Liver (tissue), 3 donors: Measurements from ENCODE around the gene RNF168.
"Not testable (repeated sequence)": the region's sequence is repeated elsewhere in the genome, so short reads cannot be mapped to it uniquely, and the experiment has no call there.

Experiments
- TAF1 ChIP-seq: conservative IDR thresholded peaks from 2 replicates; pipeline ENCODE4 v1.6.1; 2016; ENCODE audit warnings: antibody characterized with exemption, mild to moderate bottlenecking
- TF ChIP-seq, protein P1 (sequence below): fragments of 150-350 bp; IDR thresholded peaks from 2 replicates; pipeline ENCODE4 v1.5.1; 2017; ENCODE audit warnings: improper control_type of control experiment, low read depth, low read length; ENCODE audit not compliant: missing input control
- donor health status: healthy.
- donor health status: healthy.

DNA sequence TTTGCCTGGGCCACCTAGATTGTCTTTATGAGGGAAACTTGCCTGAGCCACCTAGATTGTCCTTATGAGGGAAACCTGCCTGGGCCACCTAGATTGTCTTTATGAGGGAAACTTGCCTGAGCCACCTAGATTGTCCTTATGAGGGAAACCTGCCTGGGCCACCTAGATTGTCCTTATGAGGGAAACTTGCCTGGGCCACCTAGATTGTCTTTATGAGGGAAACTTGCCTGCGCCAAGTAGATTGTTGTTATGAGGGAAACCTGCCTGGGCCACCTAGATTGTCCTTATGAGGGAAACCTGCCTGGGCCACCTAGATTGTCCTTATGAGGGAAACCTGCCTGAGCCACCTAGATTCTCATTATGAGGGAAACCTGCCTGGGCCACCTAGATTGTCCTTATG is 7.5 kb upstream of the RNF168 start:
- TF ChIP-seq, protein P1, sequence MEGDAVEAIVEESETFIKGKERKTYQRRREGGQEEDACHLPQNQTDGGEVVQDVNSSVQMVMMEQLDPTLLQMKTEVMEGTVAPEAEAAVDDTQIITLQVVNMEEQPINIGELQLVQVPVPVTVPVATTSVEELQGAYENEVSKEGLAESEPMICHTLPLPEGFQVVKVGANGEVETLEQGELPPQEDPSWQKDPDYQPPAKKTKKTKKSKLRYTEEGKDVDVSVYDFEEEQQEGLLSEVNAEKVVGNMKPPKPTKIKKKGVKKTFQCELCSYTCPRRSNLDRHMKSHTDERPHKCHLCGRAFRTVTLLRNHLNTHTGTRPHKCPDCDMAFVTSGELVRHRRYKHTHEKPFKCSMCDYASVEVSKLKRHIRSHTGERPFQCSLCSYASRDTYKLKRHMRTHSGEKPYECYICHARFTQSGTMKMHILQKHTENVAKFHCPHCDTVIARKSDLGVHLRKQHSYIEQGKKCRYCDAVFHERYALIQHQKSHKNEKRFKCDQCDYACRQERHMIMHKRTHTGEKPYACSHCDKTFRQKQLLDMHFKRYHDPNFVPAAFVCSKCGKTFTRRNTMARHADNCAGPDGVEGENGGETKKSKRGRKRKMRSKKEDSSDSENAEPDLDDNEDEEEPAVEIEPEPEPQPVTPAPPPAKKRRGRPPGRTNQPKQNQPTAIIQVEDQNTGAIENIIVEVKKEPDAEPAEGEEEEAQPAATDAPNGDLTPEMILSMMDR: not testable (repeated sequence)
- not testable (repeated sequence) for TF ChIP-seq TAF1
